ENCODE results near the gene LRFN4.
A peak's percentile ranks its signal among the peaks of the same experiment; 100 is the strongest.

LRFN4 gene

GRCh38 chr11:66845143-66845875 lies 11.6 kb upstream of the LRFN4 start:
- H3K4me3 ChIP-seq (replicated peaks in 1 of 2; ENCODE audit: low read depth in 2 of 2, low read length in 2 of 2), result no peak overlapping the region
- TF ChIP-seq, protein P1, sequence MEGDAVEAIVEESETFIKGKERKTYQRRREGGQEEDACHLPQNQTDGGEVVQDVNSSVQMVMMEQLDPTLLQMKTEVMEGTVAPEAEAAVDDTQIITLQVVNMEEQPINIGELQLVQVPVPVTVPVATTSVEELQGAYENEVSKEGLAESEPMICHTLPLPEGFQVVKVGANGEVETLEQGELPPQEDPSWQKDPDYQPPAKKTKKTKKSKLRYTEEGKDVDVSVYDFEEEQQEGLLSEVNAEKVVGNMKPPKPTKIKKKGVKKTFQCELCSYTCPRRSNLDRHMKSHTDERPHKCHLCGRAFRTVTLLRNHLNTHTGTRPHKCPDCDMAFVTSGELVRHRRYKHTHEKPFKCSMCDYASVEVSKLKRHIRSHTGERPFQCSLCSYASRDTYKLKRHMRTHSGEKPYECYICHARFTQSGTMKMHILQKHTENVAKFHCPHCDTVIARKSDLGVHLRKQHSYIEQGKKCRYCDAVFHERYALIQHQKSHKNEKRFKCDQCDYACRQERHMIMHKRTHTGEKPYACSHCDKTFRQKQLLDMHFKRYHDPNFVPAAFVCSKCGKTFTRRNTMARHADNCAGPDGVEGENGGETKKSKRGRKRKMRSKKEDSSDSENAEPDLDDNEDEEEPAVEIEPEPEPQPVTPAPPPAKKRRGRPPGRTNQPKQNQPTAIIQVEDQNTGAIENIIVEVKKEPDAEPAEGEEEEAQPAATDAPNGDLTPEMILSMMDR (IDR thresholded peaks at IDR 0.05; ENCODE audit: low read depth, low read length), result no peak
- DNase-seq (ENCODE audit: low read depth in 2 of 2), result no peak

DNA sequence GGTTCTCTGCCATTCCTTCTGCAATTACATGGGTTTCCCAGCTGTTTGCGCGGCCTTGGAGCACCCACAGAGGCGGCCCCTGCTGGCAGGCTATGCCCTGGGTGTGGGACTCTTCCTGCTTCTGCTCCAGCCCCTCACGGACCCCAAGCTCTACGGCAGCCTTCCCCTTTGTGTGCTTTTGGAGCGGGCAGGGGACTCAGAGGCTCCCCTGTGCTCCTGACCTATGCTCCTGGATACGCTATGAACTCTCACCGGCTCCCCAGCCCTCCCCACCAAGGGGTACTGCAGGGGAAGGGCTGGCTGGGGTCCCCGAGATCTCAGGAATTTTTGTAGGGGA lies 11.0 kb upstream of the LRFN4 start:
- H3K4me3 ChIP-seq (replicated peaks in 1 of 2; ENCODE audit: low read depth in 2 of 2, low read length in 2 of 2), result no peak overlapping the region
- DNase-seq (ENCODE audit: low read depth in 2 of 2), result no peak
- TF ChIP-seq, protein P1 (IDR thresholded peaks at IDR 0.05; ENCODE audit: low read depth, low read length), result no peak

- TF ChIP-seq, protein P1 (IDR thresholded peaks at IDR 0.05; ENCODE audit: low read depth, low read length), result no peak
- peak in 1 of 2 donors; percentile 59 for DNase-seq (ENCODE audit: low read depth in 2 of 2)
- no peak overlapping the region for H3K4me3 ChIP-seq (replicated peaks in 1 of 2; ENCODE audit: low read depth in 2 of 2, low read length in 2 of 2)
Observed at GRCh38 chr11:66846671-66847091, 10.2 kb upstream of the LRFN4 start.

GRCh38 chr11:66847461-66848232 lies 9.2 kb upstream of the LRFN4 start:
- TF ChIP-seq, protein P1 (IDR thresholded peaks at IDR 0.05; ENCODE audit: low read depth, low read length), result no peak
- H3K4me3 ChIP-seq (replicated peaks in 1 of 2; ENCODE audit: low read depth in 2 of 2, low read length in 2 of 2), result no peak overlapping the region
- DNase-seq (ENCODE audit: low read depth in 2 of 2), result no peak

DNA sequence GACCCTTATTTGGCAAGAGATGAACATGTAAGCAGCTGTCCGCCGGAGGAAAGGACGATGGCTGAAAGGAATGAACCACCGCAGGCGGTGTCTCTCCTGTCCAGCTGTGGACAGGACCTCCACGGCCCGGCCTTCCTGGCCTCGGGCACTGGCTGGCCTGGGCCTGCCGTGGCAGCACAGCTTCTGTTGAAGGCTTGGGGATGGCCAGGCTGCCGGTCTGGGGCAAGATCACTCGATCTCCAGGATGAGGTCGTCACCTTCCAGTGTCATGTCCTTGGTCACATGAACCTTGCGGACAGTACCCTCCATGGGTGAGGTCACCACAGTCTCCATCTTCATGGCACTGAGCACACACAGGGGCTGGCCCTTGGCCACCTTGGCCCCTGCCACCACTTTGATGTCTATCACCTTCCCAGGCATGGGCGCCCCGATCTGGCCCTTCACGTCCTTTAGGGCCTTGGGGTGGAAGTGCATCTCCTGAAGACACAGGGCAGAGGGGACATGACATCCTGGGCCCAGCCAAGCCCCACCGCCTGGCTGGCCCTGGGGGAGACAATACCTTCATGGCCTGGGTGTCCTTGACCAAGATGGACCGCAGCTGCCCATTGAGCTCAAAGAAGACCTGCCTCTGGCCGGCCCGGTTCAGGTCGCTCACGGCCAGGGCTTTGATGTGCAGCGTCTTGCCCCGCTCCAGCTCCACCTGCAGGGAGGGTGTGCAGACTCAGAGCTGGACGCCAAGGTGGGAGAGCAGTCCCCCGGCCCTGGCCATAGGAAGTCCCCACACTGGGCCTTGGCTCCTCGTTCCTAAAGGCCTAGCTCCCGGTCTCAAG lies 8.0 kb upstream of the LRFN4 start:
- H3K4me3 ChIP-seq (replicated peaks in 1 of 2; ENCODE audit: low read depth in 2 of 2, low read length in 2 of 2), result no peak overlapping the region
- DNase-seq (ENCODE audit: low read depth in 2 of 2), result no peak
- TF ChIP-seq, protein P1 (IDR thresholded peaks at IDR 0.05; ENCODE audit: low read depth, low read length), result no peak

GRCh38 chr11:66849501-66850234 lies 7.2 kb upstream of the LRFN4 start:
- TF ChIP-seq, protein P1 (IDR thresholded peaks at IDR 0.05; ENCODE audit: low read depth, low read length), result no peak
- no peak for DNase-seq (ENCODE audit: low read depth in 2 of 2)
- H3K4me3 ChIP-seq (replicated peaks in 1 of 2; ENCODE audit: low read depth in 2 of 2, low read length in 2 of 2), result no peak overlapping the region

All from cardiac fibroblast (primary cell).